H1 (cell line): Measurements from ENCODE around the gene B4GALT5. TPM values are rescaled to one million over a fixed set of nuclear protein-coding genes. Genes with fewer than 3 reads are reported as not detected.

Experiments
- BCL11A ChIP-seq, 2 experiments: IDR thresholded peaks; one replicate each; pipeline ENCODE4 v1.6.1; 2011; ENCODE audit warnings: low read depth in 2 of 2, low read length in 2 of 2, mild to moderate bottlenecking in 2 of 2
- BRCA1 ChIP-seq: IDR thresholded peaks from 2 replicates; pipeline ENCODE4 v1.6.1; 2012; ENCODE audit warnings: low read depth, low read length, improper control_type of control experiment
- CREB1 ChIP-seq: IDR thresholded peaks from 2 replicates; pipeline ENCODE4 v1.6.1; 2012; ENCODE audit warnings: inconsistent platforms
- RFX5 ChIP-seq: IDR thresholded peaks from 2 replicates; pipeline ENCODE4 v1.6.1; 2011; ENCODE audit warnings: low read depth, low read length, improper control_type of control experiment, borderline replicate concordance
- SAP30 ChIP-seq: fragments of 300-600 bp; sonication (generic); IDR thresholded peaks from 2 replicates; pipeline ENCODE4 v1.7.1; 2012; ENCODE audit warnings: low read length, moderate library complexity, mild to moderate bottlenecking, inconsistent platforms; ENCODE audit not compliant: insufficient read depth, insufficient replicate concordance
- SIX5 ChIP-seq: IDR thresholded peaks from 2 replicates; pipeline ENCODE4 v1.6.1; 2011; ENCODE audit warnings: mild to moderate bottlenecking, low read depth, low read length
- SUZ12 ChIP-seq: fragments of 200-600 bp; sonication (generic); IDR thresholded peaks from 2 replicates; pipeline ENCODE4 v1.6.1; 2012; ENCODE audit warnings: mild to moderate bottlenecking, inconsistent platforms, low read length, moderate library complexity, mixed read lengths
- ZNF274 ChIP-seq: IDR thresholded peaks from 2 replicates; pipeline ENCODE4 v1.7.0; 2012; ENCODE audit warnings: low read length, borderline replicate concordance; ENCODE audit errors: extremely low read depth
- polyA plus RNA-seq, 7 experiments: library from polyadenylated mRNA; depleted of rRNA in 3 of 7; stranded (reverse) in 5 of 7; unstranded in 2 of 7; fragments of >200 nt in 5 of 7; fragments of 200-250 nt in 2 of 7; gene quantifications; 1 replicate in 5 of 7; 2 replicates in 1 of 7; 4 replicates in 1 of 7; pipeline versions ENCODE4 v1.2.1 to v1.2.3, GENCODE V29; 2011 to 2013; ENCODE audit warnings: missing spikeins in 2 of 7, mixed read lengths in 2 of 7
- total RNA-seq: library from RNA; stranded (reverse); fragmentation: NEBNext Ultra II Directional; extraction: Animal tissue kit (Norgen Biotek cat#: 25700); gene quantifications from 2 replicates; pipeline ENCODE4 v1.2.1, GENCODE V29; 2021
- TF ChIP-seq, protein P1 (sequence below): IDR thresholded peaks from 2 replicates; pipeline ENCODE4 v1.6.1; 2012; ENCODE audit warnings: inconsistent platforms

Gene B4GALT5
- total and polyA plus RNA-seq, 2 of the 8 experiments (the other 6 are each of a cell fraction or from before 2014, with no cell fraction given): 46.5 to 75.4 TPM

DNA sequence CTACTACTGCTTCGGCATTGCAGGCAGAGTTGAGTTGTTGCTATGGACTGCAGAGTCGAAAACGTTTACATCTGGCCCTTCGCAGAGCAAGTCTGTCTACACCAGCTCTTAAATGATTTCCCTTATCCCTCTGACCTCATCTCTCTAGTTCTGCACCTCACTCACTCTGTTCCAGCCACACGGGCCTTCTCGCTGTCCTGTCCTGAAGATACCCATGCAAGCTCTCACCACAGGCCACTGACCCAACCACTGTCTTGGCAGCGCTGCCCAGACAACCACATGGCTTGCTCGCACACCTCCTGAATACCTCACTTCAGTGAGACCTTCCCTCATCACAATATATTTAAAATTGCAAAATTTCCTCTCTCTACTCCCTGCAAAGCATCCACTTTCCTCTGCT, 31.4 kb downstream of the B4GALT5 start (continued):
- TF ChIP-seq SIX5 (no peak), CREB1 (no peak), BCL11A (IDR thresholded peaks at IDR 0.05; ENCODE audit: low read depth in 2 of 2, low read length in 2 of 2) (no peak), SAP30 (no peak), SUZ12 (no peak), BRCA1 (no peak), ZNF274 (no peak), RFX5 (no peak)
- TF ChIP-seq, protein P1, sequence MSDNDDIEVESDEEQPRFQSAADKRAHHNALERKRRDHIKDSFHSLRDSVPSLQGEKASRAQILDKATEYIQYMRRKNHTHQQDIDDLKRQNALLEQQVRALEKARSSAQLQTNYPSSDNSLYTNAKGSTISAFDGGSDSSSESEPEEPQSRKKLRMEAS: no peak
